GM19324 (cell line): ENCODE data around the gene SCN11A.

Experiments
- ATAC-seq: cut with Tn5 transposase; IDR thresholded peaks from one replicate; pipeline ENCODE4 v1.9.1; 2021; ENCODE audit warnings: mild to moderate bottlenecking, moderate library complexity; ENCODE audit not compliant: unreplicated experiment, low FRiP score

The SCN11A gene

DNA sequence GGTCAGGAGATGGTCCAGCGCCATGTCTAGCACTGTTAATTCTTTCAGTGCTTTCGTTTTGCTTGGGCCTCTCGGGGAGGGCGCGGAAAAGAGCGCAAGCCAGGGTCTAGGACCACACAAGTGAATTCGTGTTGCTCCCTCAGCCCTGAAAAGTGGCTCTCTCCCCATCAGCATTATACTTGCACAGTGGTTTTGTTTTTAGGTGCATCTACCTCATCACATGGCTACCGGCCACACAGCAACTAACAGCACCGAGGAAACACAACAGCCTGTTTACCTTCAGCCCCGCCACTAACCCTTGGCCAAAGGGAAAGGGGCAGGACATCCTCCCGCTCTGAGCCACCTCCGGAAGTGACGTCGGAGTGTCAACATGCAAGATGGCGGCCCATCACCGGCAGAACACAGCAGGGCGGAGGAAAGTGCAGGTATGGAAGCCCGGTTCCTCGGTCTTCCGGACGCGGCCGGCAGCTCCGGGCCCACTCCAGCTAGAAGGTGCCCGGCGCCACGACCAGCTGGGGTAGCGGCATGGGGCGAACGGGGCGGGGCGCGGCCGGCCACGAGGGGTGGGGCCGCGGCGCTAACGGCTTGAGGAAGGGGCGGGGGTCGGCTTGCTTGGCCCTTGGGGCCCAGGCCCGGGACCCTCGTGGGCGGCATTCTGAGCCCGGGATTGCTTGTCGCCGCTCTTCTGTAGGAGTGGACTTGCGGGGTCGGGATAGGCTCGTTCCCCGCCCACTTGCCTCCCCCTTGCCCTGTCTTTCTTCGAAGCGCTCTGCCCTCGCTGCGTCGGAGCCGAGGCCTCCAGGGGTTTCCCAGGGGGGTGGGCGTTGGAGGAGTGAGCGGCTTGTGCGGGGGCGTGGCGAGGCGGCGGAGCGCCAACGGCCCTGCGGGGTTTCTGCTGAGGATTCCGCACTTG lies at the start of gene SCN11A, which contains the start of gene WDR48:
SCN11A (minus strand) TSS at position 296 of the 913 bp plus-strand sequence. CDS start 101,582 bp downstream, outside the sequence.
WDR48 (plus strand) TSS at position 368 of the 913 bp plus-strand sequence; CDS start at position 378, 10 bp downstream.
- ATAC-seq, result peak; percentile 96

DNA sequence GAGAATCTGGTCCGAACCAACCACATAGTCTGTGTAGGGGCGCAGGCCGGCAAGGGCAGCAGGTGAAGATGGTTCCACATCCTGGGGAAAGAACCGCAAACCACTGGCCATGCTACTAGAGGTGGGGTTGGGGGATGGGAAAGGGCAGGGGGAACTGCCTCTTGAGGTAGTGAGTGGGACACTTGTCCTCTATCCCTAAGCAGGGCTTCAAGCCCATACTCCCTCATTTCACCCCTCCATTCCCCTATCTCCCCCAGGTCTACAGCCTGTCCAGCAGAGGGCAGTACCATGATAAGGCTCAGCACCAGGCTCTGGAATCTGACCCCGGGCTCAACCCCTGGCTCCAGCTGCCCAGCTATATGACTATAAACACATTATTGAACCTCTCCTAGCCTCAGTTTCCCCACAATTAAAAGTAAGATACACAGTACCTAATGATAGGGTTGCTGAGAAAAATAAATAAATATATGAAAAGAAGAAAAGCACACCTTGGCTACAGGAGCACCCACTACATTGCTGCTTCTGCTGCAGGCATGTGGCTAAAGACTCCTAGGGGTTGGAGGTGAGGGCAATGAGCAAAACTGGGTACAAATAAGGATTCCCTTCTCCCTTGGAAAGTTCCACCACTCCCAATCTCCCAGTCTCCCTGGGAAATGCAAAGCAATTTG lies 49.4 kb upstream of the SCN11A start:
- no peak for ATAC-seq

DNA sequence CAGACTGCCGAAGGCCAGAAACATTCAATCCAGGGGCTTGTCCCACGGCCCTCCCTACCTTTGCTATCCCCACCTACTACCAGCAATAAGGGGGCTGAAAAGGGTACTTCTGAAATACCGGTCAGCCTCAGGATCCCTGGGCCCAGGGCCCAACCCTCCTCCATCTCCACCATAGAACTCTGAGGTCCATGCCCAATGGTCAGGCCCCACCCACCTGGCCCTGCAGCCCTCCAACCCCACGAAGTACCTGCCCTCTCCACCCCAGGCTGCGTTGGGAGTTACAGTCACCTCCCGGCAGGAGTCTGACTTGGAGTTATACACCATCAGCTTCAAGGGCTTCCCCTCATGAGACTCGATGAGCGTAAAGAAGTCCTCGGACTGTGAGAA lies 48.7 kb upstream of the SCN11A start:
- no peak for ATAC-seq

DNA sequence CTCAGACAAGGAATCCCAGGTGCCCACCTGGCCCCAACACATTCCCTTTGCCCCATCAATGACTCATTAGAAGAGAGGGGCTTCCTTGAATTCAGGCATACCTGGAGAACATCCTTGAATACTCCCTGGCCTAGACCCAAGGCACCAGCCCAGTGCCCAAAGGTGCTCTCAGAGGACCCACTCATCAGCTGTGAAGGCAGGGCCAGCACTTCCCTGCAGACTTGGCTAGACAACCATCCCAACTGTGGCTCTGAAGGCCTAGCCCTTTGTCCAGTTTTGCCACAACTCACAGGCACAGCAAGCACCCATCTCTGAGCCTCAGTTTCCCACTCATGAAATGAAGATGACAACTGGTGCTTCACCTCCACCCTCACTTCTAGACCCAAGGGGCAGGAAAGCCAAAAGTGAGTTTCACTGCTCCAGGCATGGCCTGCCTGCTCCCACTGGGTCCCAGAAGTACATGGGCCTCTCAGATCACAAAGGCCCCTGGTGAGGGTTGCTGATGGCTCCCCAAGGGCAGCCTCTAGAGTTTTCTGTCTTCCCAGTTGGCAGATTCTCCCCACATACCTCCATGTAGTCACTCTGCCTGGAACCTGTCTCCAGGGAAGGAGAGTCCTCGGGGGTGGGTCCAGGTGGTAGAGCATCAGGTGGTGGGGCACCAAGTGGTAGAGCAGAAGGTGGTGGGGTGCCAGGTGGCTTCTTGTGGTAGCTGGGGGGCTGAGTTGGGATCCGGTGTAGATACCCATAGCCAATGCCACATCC lies 48.2 kb upstream of the SCN11A start:
- no peak for ATAC-seq

DNA sequence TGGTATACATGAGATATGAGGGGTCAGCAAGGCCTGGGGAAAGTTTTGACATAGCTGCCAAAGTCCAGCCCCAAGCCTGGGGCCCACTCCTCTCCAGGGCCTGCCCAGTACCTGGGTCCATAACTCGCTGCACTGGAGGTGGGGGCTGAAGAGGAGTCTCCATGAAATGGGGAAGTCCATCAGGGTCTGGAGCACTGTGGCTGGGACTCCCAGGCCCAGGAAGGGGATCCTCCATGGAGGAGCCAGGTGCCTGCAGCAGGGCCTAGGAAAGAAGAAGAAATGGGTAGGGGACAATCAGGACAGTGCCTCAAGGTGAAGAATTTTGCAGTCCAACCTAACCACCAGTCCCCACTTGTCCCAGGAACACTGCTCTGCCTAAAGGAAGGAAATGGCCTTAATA lies 47.5 kb upstream of the SCN11A start:
- no peak for ATAC-seq

DNA sequence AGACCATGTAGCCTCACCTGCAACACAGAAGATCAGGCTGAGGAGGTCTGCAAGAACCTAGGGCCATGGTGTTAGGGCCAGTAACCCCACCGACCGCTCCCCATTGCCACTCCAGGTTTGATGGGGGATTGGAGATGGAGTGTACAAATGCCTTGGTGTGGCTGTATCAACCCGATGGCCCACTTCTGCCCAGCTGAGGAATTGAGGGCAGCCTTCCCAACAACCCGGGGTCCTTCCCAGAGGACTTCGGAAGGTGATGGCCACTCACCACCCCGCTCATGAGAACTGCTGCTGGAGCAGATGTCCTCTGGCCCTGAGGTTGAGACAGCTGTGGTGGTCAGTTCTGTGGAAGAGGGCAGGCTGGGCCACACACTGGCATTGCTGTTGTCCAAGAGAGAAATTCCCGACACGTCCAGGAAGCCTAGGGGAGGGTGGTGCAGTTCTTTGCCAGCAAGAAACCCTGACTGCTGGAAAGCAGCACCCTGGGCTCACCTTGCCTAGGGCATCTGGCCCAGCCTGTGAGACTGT lies 46.8 kb upstream of the SCN11A start:
- ATAC-seq, result no peak

DNA sequence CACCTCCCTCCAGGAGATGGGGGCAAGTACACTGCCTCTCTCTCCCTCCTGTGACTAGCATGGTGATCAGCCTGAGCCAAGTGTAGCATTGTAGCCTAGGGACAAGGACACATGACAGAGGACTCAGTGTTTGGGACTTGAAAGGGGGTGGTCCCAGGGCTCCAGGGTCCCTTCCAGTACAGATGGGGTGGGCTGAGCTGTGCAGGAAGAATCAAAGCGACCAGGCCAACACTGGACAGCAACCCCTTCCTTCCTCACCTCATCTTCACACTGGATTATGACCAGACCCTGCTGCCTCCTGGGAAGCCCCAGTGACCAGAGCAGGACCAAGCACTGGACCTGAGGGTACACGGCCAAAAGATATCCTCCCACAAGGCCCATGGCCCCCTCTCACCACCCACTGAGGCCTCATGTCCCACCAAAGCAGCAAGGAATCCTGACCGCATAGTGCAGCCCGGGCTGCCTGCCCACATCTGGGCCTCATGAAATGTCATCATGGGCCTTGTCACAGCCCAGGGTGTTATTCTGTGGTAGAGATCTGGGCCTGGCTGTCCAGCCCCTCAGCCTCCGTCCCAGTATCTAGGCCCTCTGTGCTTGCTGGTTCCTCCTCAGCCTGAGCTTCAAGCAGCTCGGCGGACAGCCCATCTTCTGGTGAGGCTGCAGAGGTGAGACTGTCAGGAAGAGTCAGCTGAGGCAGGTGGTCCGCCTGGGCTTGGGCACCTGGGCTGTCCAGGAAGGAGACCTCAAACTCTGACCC lies 46.1 kb upstream of the SCN11A start:
- ATAC-seq, result no peak

DNA sequence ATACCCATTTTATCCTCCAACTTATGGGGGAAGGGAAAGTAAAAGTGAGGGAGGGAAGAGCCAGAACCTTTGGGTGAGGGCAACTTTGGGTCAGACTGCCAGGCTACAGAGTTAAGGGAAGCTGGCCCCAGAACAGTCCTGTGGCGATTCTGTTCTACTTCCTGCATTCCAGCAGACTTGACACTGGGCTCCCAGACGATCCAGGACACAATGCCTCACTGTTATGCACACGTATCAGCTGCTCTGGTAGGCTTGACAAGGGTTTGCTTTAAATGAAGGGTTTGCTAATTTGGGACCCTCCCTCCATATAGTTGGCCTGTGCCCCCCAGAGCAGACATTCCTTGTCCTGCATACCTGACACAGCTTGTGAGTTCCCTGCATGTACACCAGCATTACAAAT lies 45.0 kb upstream of the SCN11A start:
- no peak for ATAC-seq

DNA sequence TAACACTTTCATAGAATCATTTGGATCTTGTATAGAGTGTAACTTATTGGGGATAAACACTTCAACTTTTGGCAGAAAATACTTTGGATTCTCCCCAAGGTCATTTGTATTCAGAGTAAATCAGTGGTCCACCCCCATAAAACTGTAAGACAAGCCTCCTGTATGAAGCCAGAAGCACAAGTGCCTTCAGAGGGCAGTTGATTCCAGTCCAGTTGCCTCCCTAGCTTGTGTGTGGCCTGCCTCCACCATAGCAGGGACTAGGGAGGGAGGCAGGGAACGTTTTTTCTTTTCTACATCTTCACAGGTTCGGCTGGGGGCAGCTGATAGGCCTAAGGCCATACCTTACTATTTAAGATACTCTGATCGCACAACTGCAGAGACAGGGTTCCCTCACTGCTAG lies 44.0 kb upstream of the SCN11A start:
- ATAC-seq, result no peak

DNA sequence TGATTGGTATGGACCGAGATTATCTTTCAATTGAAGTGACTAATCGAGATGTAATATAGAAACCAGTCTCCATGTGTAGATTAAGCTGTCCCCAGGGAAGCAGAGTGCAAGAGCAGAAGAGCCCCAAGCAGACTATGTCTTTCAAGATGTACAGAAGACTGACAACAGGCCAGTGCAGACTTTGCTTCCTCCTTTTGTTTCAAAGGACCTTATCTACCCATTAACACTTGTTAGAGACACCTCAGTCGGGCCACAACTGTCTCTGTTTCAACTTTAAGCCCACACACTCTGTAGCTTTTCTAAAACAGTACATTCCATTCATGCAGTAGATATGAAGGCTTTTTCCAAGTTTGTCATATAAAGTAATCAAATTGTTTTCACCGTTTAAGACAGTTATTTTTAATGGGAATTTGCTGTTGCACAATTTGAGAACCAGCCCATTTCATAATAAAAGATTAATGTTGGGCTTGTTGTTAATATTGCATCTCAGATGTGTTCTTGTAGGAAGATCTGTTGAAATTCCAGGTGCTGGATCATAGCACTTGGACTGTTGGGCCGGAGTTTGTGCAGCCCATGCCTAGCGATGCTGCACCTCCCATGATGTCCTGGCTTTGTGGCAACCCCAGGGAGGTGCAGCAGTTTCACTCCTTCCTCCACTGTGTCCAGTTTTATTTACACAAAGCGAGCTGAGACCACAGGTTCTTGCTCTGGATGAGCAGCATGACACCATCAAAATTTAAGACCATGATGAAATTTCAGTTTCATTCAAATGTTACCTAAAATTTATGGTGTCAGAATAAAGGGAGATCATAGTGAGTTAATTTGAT lies 43.3 kb upstream of the SCN11A start:
- no peak for ATAC-seq

DNA sequence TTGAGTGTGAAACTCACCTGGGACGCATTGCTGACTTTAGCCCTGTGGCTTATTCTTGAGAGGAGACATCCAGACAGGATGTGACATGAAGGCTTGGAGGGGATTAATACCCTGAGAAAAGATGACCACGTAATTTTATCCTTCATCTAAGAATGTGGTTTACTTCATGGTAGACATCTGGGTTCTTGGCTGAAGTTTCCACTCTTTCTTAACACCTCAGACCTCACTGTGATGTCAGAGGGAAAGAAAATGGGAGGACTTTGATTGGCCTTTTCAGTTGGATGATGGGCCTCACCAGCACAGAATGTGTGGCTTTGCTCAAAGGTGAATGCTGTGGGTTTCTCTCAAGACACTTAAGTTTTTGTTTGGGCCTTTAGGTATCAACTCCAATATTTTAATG lies 39.2 kb upstream of the SCN11A start:
- ATAC-seq, result no peak

DNA sequence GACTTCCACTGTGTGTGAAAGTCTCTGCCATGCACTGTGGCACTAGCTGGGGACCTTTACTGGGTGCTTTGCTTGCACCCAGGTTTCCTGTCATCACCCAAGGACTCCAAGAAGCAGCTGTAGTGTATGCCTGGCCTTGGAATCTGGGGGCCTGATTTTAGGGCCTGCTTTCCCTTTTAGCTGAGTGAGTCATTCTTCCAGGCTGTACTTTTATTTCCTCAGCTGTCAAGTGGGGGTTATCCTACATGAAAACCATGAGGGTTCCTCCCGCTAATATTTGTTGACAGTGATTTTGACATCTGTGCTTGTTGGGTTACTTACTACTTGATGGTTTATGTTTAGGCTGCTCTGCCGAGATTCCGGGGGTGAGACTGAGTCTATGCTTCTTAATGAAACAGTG lies 37.1 kb upstream of the SCN11A start:
- no peak for ATAC-seq

DNA sequence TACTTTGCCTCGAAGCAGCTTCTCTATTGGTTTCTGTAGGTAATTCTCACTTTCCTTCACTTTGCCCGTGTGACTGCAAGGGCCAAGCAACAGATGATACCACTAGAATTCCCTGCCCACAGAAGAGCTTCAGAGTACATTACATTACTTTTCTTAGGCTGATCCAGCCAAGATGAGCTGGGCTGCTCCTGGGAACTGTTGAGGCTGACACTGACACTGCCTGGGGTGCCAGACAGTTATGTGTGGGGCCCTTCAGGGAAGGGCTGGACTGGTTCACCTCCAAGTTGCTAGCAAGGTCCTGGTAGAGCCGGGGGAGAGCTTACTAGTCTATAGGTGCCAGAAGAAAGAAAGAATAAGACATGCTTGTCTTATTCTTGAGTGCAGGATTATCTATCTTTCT lies 36.7 kb upstream of the SCN11A start:
- no peak for ATAC-seq

DNA sequence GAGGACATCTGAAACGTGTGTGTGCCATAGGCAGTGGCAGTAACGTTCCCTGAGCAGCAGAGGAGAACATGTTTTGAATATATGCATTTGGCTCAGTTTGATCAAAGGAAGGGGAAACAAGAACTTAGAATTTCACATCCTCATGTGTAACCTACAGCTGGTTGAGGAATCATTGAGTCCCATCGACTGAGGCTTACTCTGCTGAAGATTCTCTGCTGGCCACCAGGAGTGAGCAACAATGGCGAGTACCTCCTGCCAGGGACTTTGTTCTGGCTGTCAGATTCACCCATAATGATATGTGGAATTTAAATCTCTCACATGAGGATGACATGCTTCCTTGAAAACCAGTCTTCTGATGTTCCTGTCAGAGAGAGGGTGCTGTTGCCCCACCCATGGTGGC lies 34.4 kb upstream of the SCN11A start:
- no peak for ATAC-seq

DNA sequence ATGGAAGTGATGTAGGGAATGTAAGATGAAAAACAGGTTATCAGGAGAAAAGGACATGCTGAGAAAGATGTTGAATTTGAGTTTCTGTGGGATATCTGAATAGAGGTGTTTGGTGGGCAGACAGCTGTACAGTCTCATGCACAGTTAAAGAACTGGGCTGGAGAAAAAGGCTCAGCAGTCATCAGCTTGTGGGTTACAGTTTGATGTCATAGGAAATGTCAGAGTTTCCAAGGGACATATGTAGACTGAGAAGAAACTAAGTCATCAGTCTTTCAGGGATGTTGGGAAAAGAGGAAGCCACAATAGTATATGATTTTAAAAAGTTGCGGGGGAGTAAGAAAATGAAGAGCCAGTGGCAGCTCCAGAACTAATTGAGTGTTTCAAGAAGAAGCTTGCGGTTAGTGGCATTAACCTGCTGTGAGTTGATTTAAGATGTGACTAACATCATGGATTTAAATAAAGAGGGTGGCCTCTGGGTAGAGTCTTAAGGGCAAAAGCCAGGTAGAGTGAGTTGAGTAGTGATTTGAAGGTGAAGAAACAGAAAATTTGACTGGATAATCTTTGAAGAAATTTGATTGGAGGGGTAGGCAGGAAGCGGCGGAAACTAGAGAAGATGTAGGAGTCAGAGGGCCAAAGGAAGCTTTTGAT lies 31.0 kb upstream of the SCN11A start:
- no peak for ATAC-seq

DNA sequence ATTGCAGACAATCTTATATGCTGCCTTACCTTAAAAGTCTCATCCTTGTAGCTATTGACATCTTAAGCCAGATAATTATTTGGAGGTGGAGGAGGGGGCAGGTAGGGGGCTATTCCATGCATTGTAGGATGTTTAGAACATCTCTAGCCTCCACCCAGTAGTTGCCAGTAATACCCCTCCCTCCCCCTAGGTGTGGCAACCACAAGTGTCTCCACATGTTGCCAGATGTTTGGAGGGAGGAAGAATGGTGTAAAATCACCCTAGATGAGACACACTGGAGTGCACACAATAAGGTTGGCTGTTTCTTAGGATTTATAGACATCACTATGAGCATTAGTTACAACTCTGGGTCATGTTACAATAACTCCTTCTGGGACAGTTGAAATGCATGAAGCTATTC lies 28.3 kb upstream of the SCN11A start:
- no peak for ATAC-seq

DNA sequence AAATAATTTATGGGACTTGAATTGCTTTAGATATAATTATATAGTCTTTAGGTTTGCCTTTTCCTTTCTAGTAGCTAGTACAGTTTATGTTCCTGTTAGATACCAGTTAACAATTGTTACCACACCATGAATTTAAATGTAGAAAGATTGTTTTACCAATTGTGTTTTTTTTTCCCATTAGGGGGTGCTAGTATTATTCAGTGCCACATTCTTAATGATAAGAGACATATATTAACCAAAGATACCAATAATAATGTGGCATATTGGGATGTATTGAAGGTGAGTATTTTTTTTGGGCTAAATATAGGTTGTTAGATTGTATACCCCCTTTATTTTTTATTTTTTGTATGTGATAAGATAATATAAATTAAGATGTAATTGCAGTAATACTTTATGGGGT lies 27.8 kb upstream of the SCN11A start:
- no peak for ATAC-seq

DNA sequence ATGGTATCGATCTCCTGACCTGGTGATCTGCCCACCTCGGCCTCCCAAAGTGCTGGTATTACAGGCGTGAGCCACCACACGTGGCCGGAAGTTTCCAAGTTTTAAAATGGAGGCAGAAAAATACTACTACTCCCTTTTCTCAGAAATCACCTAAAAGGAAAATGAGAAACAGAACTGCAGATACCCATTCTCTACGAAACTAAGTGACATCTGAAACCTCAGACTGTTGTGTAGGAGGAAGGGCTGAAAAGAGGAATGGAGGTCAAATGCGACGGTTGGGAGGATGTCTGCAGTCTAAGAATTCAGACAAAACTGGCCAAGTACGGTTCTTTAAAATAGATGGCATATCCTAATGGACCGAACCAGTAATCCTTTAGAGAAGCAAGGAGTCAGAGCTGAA lies 24.2 kb upstream of the SCN11A start:
- no peak for ATAC-seq

DNA sequence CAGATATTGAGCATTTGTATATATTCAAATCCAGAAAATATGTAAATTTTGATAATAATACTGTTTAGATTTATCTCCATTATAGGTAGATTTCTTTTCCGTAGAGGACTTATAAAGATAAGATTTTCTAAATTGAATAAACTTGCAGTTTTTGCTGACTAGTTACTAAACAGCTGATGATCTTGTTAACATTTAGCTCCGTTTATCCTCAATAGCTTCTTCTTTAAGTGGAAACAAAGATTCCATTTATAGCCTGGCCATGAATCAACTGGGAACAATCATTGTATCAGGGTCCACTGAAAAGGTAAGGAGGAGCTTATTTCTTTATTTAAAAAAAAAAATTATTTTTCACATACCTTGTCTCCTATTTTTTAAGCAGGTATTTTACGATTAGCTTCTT lies 16.8 kb upstream of the SCN11A start:
- ATAC-seq, result no peak
